ENCODE data around the gene CCDC178. TPM values are rescaled to one million over a fixed set of nuclear protein-coding genes. Genes with fewer than 3 reads are reported as not detected.

Gene CCDC178
- total and polyA plus RNA-seq, 2 donors (not counting 1 experiment from before 2014, with no cell fraction given) = 0.17 TPM; not detected in 1

- H3K4me2 ChIP-seq (ENCODE audit: extremely low read depth, insufficient read depth, low read length) = no peak overlapping the region
- no peaks in the 10 kb centered on the region for H3K4me1 ChIP-seq (ENCODE audit: control insufficient read depth, extremely low read depth, insufficient read depth, low read length)
- no peak overlapping the region for H2AFZ ChIP-seq (ENCODE audit: low read length)
- H3K79me2 ChIP-seq (ENCODE audit: control insufficient read depth, insufficient read depth, low read length) = no peaks in the 10 kb centered on the region
- DNase-seq (ENCODE audit: low read depth in 2 of 2) = no peak
- H3K36me3 ChIP-seq (ENCODE audit: control insufficient read depth, insufficient read depth, low read length) = no peaks in the 10 kb centered on the region
- H3K27ac ChIP-seq (ENCODE audit: insufficient read depth, low read length) = no peak overlapping the region
- no peaks in the 10 kb centered on the region for H4K20me1 ChIP-seq (ENCODE audit: control insufficient read depth, extremely low read depth, insufficient read depth, low read length)
- TF ChIP-seq CTCF (conservative IDR thresholded peaks at IDR 0.05 in 1 of 2, IDR thresholded peaks at IDR 0.05 in 1 of 2; ENCODE audit: low read depth in 1 of 2, low read length in 2 of 2) (no peak), EZH2 (IDR thresholded peaks at IDR 0.05; ENCODE audit: low read length, missing control alignments) (no peak)
- H3K4me3 ChIP-seq (replicated peaks in 1 of 4; ENCODE audit: control extremely low read depth in 1 of 4, insufficient read depth in 1 of 4, low read depth in 3 of 4, low read length in 4 of 4) = no peak overlapping the region
- H3K27me3 ChIP-seq (ENCODE audit: control insufficient read depth, insufficient read depth, low read length) = no peaks in the 10 kb centered on the region
- H3K9ac ChIP-seq (ENCODE audit: insufficient read depth, low read length) = no peak overlapping the region
- H3K9me3 ChIP-seq (ENCODE audit: control insufficient read depth, insufficient read depth, low read depth, low read length) = no peaks in the 10 kb centered on the region
Observed at GRCh38 chr18:33316146-33316587, 124.4 kb downstream of the CCDC178 start.

- Histone ChIP-seq H3K4me1 (ENCODE audit: control insufficient read depth, extremely low read depth, insufficient read depth, low read length) (no peaks in the 10 kb centered on the region), H3K36me3 (ENCODE audit: control insufficient read depth, insufficient read depth, low read length) (no peaks in the 10 kb centered on the region), H3K27ac (ENCODE audit: insufficient read depth, low read length) (no peak overlapping the region), H3K4me3 (replicated peaks in 1 of 4; ENCODE audit: control extremely low read depth in 1 of 4, insufficient read depth in 1 of 4, low read depth in 3 of 4, low read length in 4 of 4) (no peak overlapping the region), H3K79me2 (ENCODE audit: control insufficient read depth, insufficient read depth, low read length) (no peaks in the 10 kb centered on the region), H3K4me2 (ENCODE audit: extremely low read depth, insufficient read depth, low read length) (no peak overlapping the region), H3K27me3 (ENCODE audit: control insufficient read depth, insufficient read depth, low read length) (no peaks in the 10 kb centered on the region), H3K9ac (ENCODE audit: insufficient read depth, low read length) (no peak overlapping the region), H2AFZ (ENCODE audit: low read length) (no peak overlapping the region), H4K20me1 (ENCODE audit: control insufficient read depth, extremely low read depth, insufficient read depth, low read length) (no peaks in the 10 kb centered on the region), H3K9me3 (ENCODE audit: control insufficient read depth, insufficient read depth, low read depth, low read length) (no peaks in the 10 kb centered on the region)
- TF ChIP-seq CTCF (conservative IDR thresholded peaks at IDR 0.05 in 1 of 2, IDR thresholded peaks at IDR 0.05 in 1 of 2; ENCODE audit: low read depth in 1 of 2, low read length in 2 of 2) (no peak), EZH2 (IDR thresholded peaks at IDR 0.05; ENCODE audit: low read length, missing control alignments) (no peak)
- no peak for DNase-seq (ENCODE audit: low read depth in 2 of 2)
Observed at GRCh38 chr18:33307520-33307919, 133.0 kb downstream of the CCDC178 start.

- Histone ChIP-seq H3K4me2 (ENCODE audit: extremely low read depth, insufficient read depth, low read length) (no peak overlapping the region), H3K9ac (ENCODE audit: insufficient read depth, low read length) (no peak overlapping the region), H3K27ac (ENCODE audit: insufficient read depth, low read length) (no peak overlapping the region), H3K79me2 (ENCODE audit: control insufficient read depth, insufficient read depth, low read length) (no peaks in the 10 kb centered on the region), H3K4me3 (replicated peaks in 1 of 4; ENCODE audit: control extremely low read depth in 1 of 4, insufficient read depth in 1 of 4, low read depth in 3 of 4, low read length in 4 of 4) (no peak overlapping the region), H4K20me1 (ENCODE audit: control insufficient read depth, extremely low read depth, insufficient read depth, low read length) (no peaks in the 10 kb centered on the region), H2AFZ (ENCODE audit: low read length) (no peak overlapping the region), H3K36me3 (ENCODE audit: control insufficient read depth, insufficient read depth, low read length) (no peaks in the 10 kb centered on the region), H3K9me3 (ENCODE audit: control insufficient read depth, insufficient read depth, low read depth, low read length) (no peaks in the 10 kb centered on the region), H3K27me3 (ENCODE audit: control insufficient read depth, insufficient read depth, low read length) (no peaks in the 10 kb centered on the region), H3K4me1 (ENCODE audit: control insufficient read depth, extremely low read depth, insufficient read depth, low read length) (no peaks in the 10 kb centered on the region)
- TF ChIP-seq CTCF (conservative IDR thresholded peaks at IDR 0.05 in 1 of 2, IDR thresholded peaks at IDR 0.05 in 1 of 2; ENCODE audit: low read depth in 1 of 2, low read length in 2 of 2) (no peak), EZH2 (IDR thresholded peaks at IDR 0.05; ENCODE audit: low read length, missing control alignments) (no peak)
- DNase-seq (ENCODE audit: low read depth in 2 of 2) = no peak
Observed at GRCh38 chr18:33304277-33304676, 136.2 kb downstream of the CCDC178 start.
